Osteoblast (primary cell): ENCODE results near the gene ACER3. TPM values are rescaled to one million over a fixed set of nuclear protein-coding genes. Genes with fewer than 3 reads are reported as not detected.
A peak's percentile ranks its signal among the peaks of the same experiment; 100 is the strongest.

Source experiments
- DNase-seq: peaks from one replicate; pipeline ENCODE4 v3.0.0; 2011; ENCODE audit warnings: low spot score, mixed read lengths; ENCODE audit not compliant: insufficient read length; ENCODE audit errors: missing footprints
- H2AFZ ChIP-seq: 2 replicates; pipeline ENCODE4 v1.6.0; 2011; ENCODE audit warnings: mild to moderate bottlenecking, low read length
- H3K27ac ChIP-seq: 2 replicates; pipeline ENCODE4 v1.5.1; 2011; ENCODE audit warnings: mild to moderate bottlenecking, low read depth, low read length, moderate library complexity
- H3K27me3 ChIP-seq: 2 replicates; pipeline ENCODE4 v1.6.0; 2012; ENCODE audit warnings: mild to moderate bottlenecking, control low read depth, inconsistent platforms, low read length, moderate library complexity; ENCODE audit not compliant: insufficient read depth
- H3K36me3 ChIP-seq: 2 replicates; pipeline ENCODE4 v1.5.1; 2011; ENCODE audit warnings: mild to moderate bottlenecking, low read length, control low read depth, moderate library complexity; ENCODE audit not compliant: insufficient read depth
- H3K4me1 ChIP-seq: 2 replicates; pipeline ENCODE4 v1.5.1; 2011; ENCODE audit warnings: mild to moderate bottlenecking, low read length, control low read depth, moderate library complexity; ENCODE audit not compliant: insufficient read depth
- H3K4me2 ChIP-seq: 2 replicates; pipeline ENCODE4 v1.6.0; 2011; ENCODE audit warnings: mild to moderate bottlenecking, low read length; ENCODE audit not compliant: insufficient read depth
- H3K4me3 ChIP-seq: fragments of 200-600 bp; sonication (generic); 3 replicates; pipeline ENCODE4 v1.5.1; 2012; ENCODE audit warnings: mild to moderate bottlenecking, low read length, inconsistent platforms; ENCODE audit not compliant: insufficient read depth
- H3K79me2 ChIP-seq: 2 replicates; pipeline ENCODE4 v1.6.0; 2012; ENCODE audit warnings: mild to moderate bottlenecking, low read length, control low read depth, inconsistent platforms; ENCODE audit not compliant: insufficient read depth
- H3K9me3 ChIP-seq: 2 replicates; pipeline ENCODE4 v1.5.1; 2011; ENCODE audit warnings: low read depth, low read length, control low read depth
- H4K20me1 ChIP-seq: 2 replicates; pipeline ENCODE4 v1.6.0; 2012; ENCODE audit warnings: mild to moderate bottlenecking, low read length, control low read depth; ENCODE audit not compliant: insufficient read depth
- CTCF ChIP-seq: IDR thresholded peaks from 2 replicates; pipeline ENCODE4 v1.5.1; 2011; ENCODE audit warnings: mild to moderate bottlenecking, low read depth, low read length, moderate library complexity; ENCODE audit errors: extremely low read depth
- total RNA-seq: library from RNA; depleted of rRNA; stranded (reverse); fragments of >200 nt; gene quantifications from 2 replicates; pipeline ENCODE4 v1.2.3, GENCODE V29; 2012

Gene ACER3
- total RNA-seq, 1 donor: 9.8 TPM

- Histone ChIP-seq H3K9me3 (no peaks in the 10 kb centered on the region), H3K27ac (no peak overlapping the region), H3K4me2 (peak overlapping the region; percentile 61), H3K4me3 (peak overlapping the region; percentile 28), H3K4me1 (peaks cover 8% of the 10 kb centered on the region), H3K27me3 (peaks cover 3% of the 10 kb centered on the region), H3K79me2 (no peaks in the 10 kb centered on the region), H2AFZ (peak overlapping the region; percentile 47), H3K36me3 (no peaks in the 10 kb centered on the region), H4K20me1 (no peaks in the 10 kb centered on the region)
- no peak for DNase-seq
- TF ChIP-seq CTCF: no peak
Observed at GRCh38 chr11:76830639-76831327, 29.9 kb upstream of the ACER3 start.

GRCh38 chr11:76831686-76832310 is 28.9 kb upstream of the ACER3 start:
- Histone ChIP-seq H3K79me2 (no peaks in the 10 kb centered on the region), H3K27me3 (peaks cover 6% of the 10 kb centered on the region), H3K27ac (no peak overlapping the region), H3K4me1 (peaks cover 8% of the 10 kb centered on the region), H3K4me2 (no peak overlapping the region), H3K9me3 (no peaks in the 10 kb centered on the region), H4K20me1 (no peaks in the 10 kb centered on the region), H3K4me3 (no peak overlapping the region), H3K36me3 (no peaks in the 10 kb centered on the region), H2AFZ (no peak overlapping the region)
- TF ChIP-seq CTCF: no peak
- no peak for DNase-seq

GRCh38 chr11:76832361-76832760 is 28.4 kb upstream of the ACER3 start:
- no peaks in the 10 kb centered on the region for H3K9me3 ChIP-seq
- no peaks in the 10 kb centered on the region for H4K20me1 ChIP-seq
- no peaks in the 10 kb centered on the region for H3K79me2 ChIP-seq
- H3K4me2 ChIP-seq: no peak overlapping the region
- no peak for DNase-seq
- peaks cover 12% of the 10 kb centered on the region for H3K27me3 ChIP-seq
- no peak overlapping the region for H3K4me3 ChIP-seq
- TF ChIP-seq CTCF: no peak
- H2AFZ ChIP-seq: no peak overlapping the region
- peaks cover 8% of the 10 kb centered on the region for H3K4me1 ChIP-seq
- no peaks in the 10 kb centered on the region for H3K36me3 ChIP-seq
- H3K27ac ChIP-seq: no peak overlapping the region

- peaks cover 29% of the 10 kb centered on the region for H3K27me3 ChIP-seq
- H3K4me3 ChIP-seq: no peak overlapping the region
- H3K9me3 ChIP-seq: no peaks in the 10 kb centered on the region
- H3K4me1 ChIP-seq: peaks cover 8% of the 10 kb centered on the region
- no peak overlapping the region for H3K4me2 ChIP-seq
- no peak for DNase-seq
- no peaks in the 10 kb centered on the region for H3K79me2 ChIP-seq
- no peaks in the 10 kb centered on the region for H4K20me1 ChIP-seq
- TF ChIP-seq CTCF: no peak
- no peak overlapping the region for H3K27ac ChIP-seq
- no peaks in the 10 kb centered on the region for H3K36me3 ChIP-seq
- H2AFZ ChIP-seq: no peak overlapping the region
Observed at GRCh38 chr11:76834151-76834550, 26.6 kb upstream of the ACER3 start.
